ENCODE measurements around the gene WFDC12. TPM values are rescaled to one million over a fixed set of nuclear protein-coding genes. Genes with fewer than 3 reads are reported as not detected.

Gene WFDC12
- total RNA-seq, 2 experiments from 2014 or later, result not detected

DNA sequence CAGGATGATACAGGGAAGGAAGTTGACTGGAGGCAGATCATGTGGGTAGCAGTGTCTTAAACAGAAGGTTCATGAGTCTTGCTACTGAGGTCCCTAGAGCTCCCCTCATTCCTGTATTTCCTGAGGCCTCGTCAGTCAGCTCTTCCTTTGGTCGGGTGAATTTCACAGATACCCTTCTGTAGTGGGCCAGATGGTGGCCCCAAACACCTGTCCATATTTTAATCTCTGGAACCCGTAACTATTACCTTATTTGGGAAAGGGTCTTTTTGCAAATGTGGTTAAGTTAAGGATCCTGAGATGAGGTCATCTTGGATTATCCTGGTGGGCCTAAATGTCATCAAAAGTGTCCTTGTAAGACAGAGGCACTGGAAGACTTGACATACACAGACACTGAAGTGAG is 32.9 kb downstream of the WFDC12 start:
- POLR2A ChIA-PET, result no interaction called here
- intact Hi-C loops (cut with DNase I, micrococcal nuclease), result loop anchor here in 1 of 2 experiments (10.0 kb wide), 1 partner anchor 407 kb away; no protein-coding TSS in a partner anchor
- no peaks in the 10 kb centered on the region for H3K9me3 Mint-ChIP-seq (ENCODE audit: low read depth)

GRCh38 chr20:45090481-45090880 is 33.8 kb downstream of the WFDC12 start:
- CTCF ChIA-PET, result interaction anchor here (1.2 to 4.1 kb wide), 2 partner anchors 23 to 47 kb away, joined by 4 to 23 read pairs; no protein-coding TSS in a partner anchor
- Mint-ChIP-seq H3K4me3 (no peak overlapping the region), H3K9me3 (ENCODE audit: low read depth) (no peaks in the 10 kb centered on the region), H3K36me3 (ENCODE audit: low read depth) (peaks cover 15% of the 10 kb centered on the region), H3K4me1 (no peaks in the 10 kb centered on the region), H3K27me3 (no peaks in the 10 kb centered on the region), H3K27ac (no peak overlapping the region)
- intact Hi-C loops (cut with DNase I, micrococcal nuclease), result loop anchor here in 1 of 2 experiments (10.0 kb wide), 1 partner anchor 406 kb away; no protein-coding TSS in a partner anchor
- POLR2A ChIA-PET, result no interaction called here
- DNase-seq (no peak), ATAC-seq (no peak)

More for the DNA sequence above, 32.9 kb downstream of the WFDC12 start:
- DNase-seq, result no peak
- H3K27me3 Mint-ChIP-seq, result peaks cover under 1% of the 10 kb centered on the region
- CTCF ChIA-PET, result interaction anchor here (1.2 to 7.8 kb wide), 3 partner anchors 24 to 48 kb away, joined by 4 to 77 read pairs (median 23); no protein-coding TSS in a partner anchor
- H3K36me3 Mint-ChIP-seq (ENCODE audit: low read depth), result peaks cover 7% of the 10 kb centered on the region
- H3K4me1 Mint-ChIP-seq, result no peaks in the 10 kb centered on the region
- H3K4me3 Mint-ChIP-seq, result no peak overlapping the region
- no peak overlapping the region for H3K27ac Mint-ChIP-seq
- no peak for ATAC-seq

DNA sequence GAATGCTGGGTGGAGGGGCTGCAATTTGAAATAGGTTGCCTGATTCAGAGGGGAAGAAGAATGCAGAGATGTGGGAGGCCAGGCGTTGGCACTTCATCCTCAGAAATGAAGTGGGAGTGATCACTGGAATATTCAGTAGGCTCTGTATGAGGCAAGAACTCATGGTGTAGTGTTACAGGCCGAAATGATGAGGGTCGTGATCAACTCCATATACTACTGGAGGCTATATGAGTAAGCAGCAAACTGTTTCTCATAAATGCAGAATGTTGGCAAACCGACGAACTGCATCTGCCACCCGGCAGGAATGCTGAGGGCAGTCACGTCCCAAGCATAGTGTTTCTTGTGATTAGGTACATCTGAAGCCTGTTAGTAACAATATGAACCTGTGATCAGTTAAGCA is 36.0 kb downstream of the WFDC12 start:
- peaks cover 27% of the 10 kb centered on the region for H3K36me3 Mint-ChIP-seq (ENCODE audit: low read depth)
- POLR2A ChIA-PET, result no interaction called here
- no peak overlapping the region for H3K4me3 Mint-ChIP-seq
- no peak overlapping the region for H3K27ac Mint-ChIP-seq
- no peaks in the 10 kb centered on the region for H3K27me3 Mint-ChIP-seq
- DNase-seq (no peak), ATAC-seq (no peak)
- H3K9me3 Mint-ChIP-seq (ENCODE audit: low read depth), result no peaks in the 10 kb centered on the region
- H3K4me1 Mint-ChIP-seq, result no peaks in the 10 kb centered on the region
- intact Hi-C loops (cut with DNase I, micrococcal nuclease), result no loop called here
- CTCF ChIA-PET, result no interaction called here

- CTCF ChIA-PET, result no interaction called here
- POLR2A ChIA-PET, result no interaction called here
- intact Hi-C loops (cut with DNase I, micrococcal nuclease), result no loop called here
- no peaks in the 10 kb centered on the region for H3K4me1 Mint-ChIP-seq
- DNase-seq (no peak), ATAC-seq (no peak)
- H3K36me3 Mint-ChIP-seq (ENCODE audit: low read depth), result peaks cover 31% of the 10 kb centered on the region
- no peaks in the 10 kb centered on the region for H3K27me3 Mint-ChIP-seq
- H3K27ac Mint-ChIP-seq, result no peak overlapping the region
- H3K4me3 Mint-ChIP-seq, result no peak overlapping the region
- H3K9me3 Mint-ChIP-seq (ENCODE audit: low read depth), result no peaks in the 10 kb centered on the region
Observed at GRCh38 chr20:45087814-45088213, 36.5 kb downstream of the WFDC12 start.

DNA sequence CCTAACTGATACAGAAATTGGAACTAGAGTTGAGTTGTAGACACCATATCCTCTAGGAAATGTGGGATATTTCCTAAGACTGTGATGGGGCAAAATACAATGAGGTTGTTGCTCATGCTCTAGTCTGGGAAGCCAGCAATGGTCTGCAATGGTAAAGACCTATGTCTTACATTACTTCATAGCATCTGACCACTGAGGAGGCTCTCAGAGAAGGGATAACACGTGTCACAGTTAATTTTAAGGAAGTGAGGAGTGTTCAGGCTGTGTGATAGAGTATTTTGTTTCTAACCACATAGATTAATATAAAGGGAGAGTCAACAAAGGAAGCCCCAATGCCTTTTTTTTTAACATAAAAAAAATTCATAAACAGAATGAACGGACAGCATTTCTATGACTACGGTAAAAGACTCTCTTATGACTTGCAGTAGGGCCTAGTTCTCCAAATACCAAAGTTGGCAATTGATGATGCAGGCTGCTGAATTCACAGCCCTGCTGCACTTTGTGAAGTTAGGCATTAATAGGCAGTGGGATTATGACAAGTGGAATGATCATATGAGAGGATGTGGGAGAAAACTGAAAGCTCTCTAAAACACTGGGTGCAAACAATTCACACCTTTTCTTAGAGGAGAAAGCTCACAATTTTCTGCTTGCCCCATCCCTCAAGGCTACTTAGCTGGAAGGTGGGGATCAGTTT is 37.0 kb downstream of the WFDC12 start:
- no peak for ATAC-seq
- Mint-ChIP-seq H3K27me3 (no peaks in the 10 kb centered on the region), H3K4me1 (no peaks in the 10 kb centered on the region), H3K9me3 (ENCODE audit: low read depth) (no peaks in the 10 kb centered on the region), H3K4me3 (no peak overlapping the region), H3K27ac (peak overlapping the region; percentile 27), H3K36me3 (ENCODE audit: low read depth) (peaks cover 36% of the 10 kb centered on the region)
- ChIA-PET CTCF (interaction anchor here (0.6 to 1.7 kb wide), 2 partner anchors 43 to 239 kb away, joined by 4 to 6 read pairs; no protein-coding TSS in a partner anchor), POLR2A (no interaction called here)
- DNase-seq, result no peak
- intact Hi-C loops (cut with DNase I, micrococcal nuclease), result no loop called here

- intact Hi-C loops (cut with DNase I, micrococcal nuclease), result no loop called here
- H3K27ac Mint-ChIP-seq, result no peak overlapping the region
- no peak for ATAC-seq
- peaks cover 6% of the 10 kb centered on the region for H3K9me3 Mint-ChIP-seq (ENCODE audit: low read depth)
- H3K36me3 Mint-ChIP-seq (ENCODE audit: low read depth), result peaks cover 48% of the 10 kb centered on the region
- no peak for DNase-seq
- no peaks in the 10 kb centered on the region for H3K27me3 Mint-ChIP-seq
- no peaks in the 10 kb centered on the region for H3K4me1 Mint-ChIP-seq
- POLR2A ChIA-PET, result no interaction called here
- H3K4me3 Mint-ChIP-seq, result no peak overlapping the region
- CTCF ChIA-PET, result interaction anchor here (1.7 kb wide), 1 partner anchor 42 kb away, joined by 6 read pairs; no protein-coding TSS in a partner anchor
Observed at GRCh38 chr20:45085867-45086266, 38.4 kb downstream of the WFDC12 start.

- intact Hi-C loops (cut with DNase I, micrococcal nuclease), result no loop called here
- DNase-seq, result no peak
- ATAC-seq, result no peak
- ChIA-PET POLR2A (no interaction called here), CTCF (no interaction called here)
- Mint-ChIP-seq H3K27me3 (no peaks in the 10 kb centered on the region), H3K4me1 (no peaks in the 10 kb centered on the region), H3K27ac (no peak overlapping the region), H3K36me3 (ENCODE audit: low read depth) (peaks cover 54% of the 10 kb centered on the region), H3K9me3 (ENCODE audit: low read depth) (peaks cover 8% of the 10 kb centered on the region), H3K4me3 (no peak overlapping the region)
Observed at GRCh38 chr20:45085289-45085688, 39.0 kb downstream of the WFDC12 start.

DNA sequence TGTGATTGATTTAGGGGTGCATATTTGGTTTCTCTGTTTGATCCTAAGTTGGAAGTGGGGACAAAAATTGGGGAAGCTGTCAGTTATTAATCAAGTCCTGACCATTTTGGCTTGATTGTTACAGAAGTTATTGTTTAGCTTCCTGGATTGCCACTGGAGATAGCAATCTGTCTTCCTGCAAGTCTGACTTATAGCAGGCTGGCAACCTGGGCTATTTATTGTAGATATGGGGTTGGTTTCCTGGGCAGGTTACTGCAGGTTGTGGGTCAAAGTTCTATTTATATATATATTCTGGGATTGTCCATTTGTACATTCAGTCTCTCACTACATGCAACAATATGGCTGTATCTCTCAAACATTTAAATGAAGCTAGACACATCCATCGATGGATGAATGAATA is 41.1 kb downstream of the WFDC12 start:
- ChIA-PET POLR2A (no interaction called here), CTCF (interaction anchor here (0.9 to 3.0 kb wide), 4 partner anchors 11 to 209 kb away, joined by 3 to 16 read pairs (median 6); no protein-coding TSS in a partner anchor)
- no peak overlapping the region for H3K4me3 Mint-ChIP-seq
- H3K27ac Mint-ChIP-seq, result no peak overlapping the region
- peaks cover 73% of the 10 kb centered on the region for H3K36me3 Mint-ChIP-seq (ENCODE audit: low read depth)
- H3K9me3 Mint-ChIP-seq (ENCODE audit: low read depth), result peaks cover 8% of the 10 kb centered on the region
- no peaks in the 10 kb centered on the region for H3K27me3 Mint-ChIP-seq
- intact Hi-C loops (cut with DNase I, micrococcal nuclease), result no loop called here
- DNase-seq (no peak), ATAC-seq (no peak)
- H3K4me1 Mint-ChIP-seq, result no peaks in the 10 kb centered on the region

DNA sequence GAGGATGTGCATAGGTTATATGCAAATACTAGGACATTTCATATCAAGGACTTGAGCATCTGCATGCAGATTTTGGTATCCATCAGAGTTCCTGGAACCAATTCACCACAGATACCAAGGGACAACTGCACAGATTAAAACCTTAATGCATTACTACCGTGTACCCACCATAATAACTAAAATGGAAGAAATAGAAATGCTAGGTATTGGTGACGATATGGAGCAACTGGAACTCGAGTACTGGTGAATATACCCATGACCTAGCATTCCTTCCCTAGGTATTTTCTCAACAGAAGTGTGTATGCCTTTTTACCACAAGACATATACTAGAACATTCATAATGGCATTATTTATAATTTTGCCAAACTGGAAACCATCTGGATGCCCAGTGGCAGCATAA is 41.8 kb downstream of the WFDC12 start:
- peaks cover 8% of the 10 kb centered on the region for H3K9me3 Mint-ChIP-seq (ENCODE audit: low read depth)
- no peaks in the 10 kb centered on the region for H3K27me3 Mint-ChIP-seq
- intact Hi-C loops (cut with DNase I, micrococcal nuclease), result no loop called here
- CTCF ChIA-PET, result interaction anchor here (0.9 to 3.0 kb wide), 3 partner anchors 13 to 210 kb away, joined by 3 to 16 read pairs (median 9); no protein-coding TSS in a partner anchor
- DNase-seq (no peak), ATAC-seq (no peak)
- no peak overlapping the region for H3K4me3 Mint-ChIP-seq
- H3K36me3 Mint-ChIP-seq (ENCODE audit: low read depth), result peaks cover 76% of the 10 kb centered on the region
- H3K27ac Mint-ChIP-seq, result peak overlapping the region; percentile 45
- POLR2A ChIA-PET, result interaction anchor here (0.7 kb wide), 1 partner anchor 24 kb away, joined by 16 read pairs; no protein-coding TSS in a partner anchor
- H3K4me1 Mint-ChIP-seq, result no peaks in the 10 kb centered on the region

DNA sequence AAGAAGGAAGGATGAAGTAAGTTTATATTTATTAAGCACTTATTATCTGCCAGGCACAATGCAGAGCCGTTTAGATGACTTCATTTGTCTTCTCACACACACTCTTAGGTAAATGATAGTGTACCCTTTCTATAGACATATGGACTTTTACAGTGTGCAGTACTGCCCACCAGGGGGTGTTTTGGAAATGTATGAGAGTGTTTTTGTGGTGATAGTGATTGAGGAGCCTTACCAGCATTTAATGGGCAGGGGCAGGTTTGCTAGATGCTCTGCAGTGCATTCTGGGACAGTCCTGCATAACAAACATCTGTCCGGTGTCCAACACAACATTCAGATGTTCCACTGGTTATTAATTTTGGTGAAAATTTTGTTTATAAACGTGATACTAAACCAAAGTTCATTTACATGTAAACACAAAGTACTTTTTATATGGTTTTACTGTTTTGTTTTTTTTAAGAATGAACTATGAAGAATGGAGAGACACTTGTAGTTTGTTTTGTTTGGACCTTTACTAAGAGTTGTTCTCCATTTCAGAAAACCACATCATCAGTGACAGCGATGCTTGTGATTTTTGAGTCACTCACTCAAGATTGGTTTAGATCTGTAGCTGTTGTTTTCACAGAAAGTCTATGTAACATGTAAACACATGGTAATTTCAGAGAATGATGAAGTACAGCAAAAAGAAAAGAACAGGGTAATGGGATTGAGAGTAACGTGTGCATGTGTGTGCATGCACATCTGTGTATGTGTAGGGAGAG is 43.2 kb downstream of the WFDC12 start:
- intact Hi-C loops (cut with DNase I, micrococcal nuclease), result no loop called here
- ChIA-PET POLR2A (no interaction called here), CTCF (interaction anchor here (0.7 kb wide), 1 partner anchor 14 kb away, joined by 3 read pairs; no protein-coding TSS in a partner anchor)
- Mint-ChIP-seq H3K27me3 (no peaks in the 10 kb centered on the region), H3K4me3 (no peak overlapping the region), H3K36me3 (ENCODE audit: low read depth) (peaks cover 80% of the 10 kb centered on the region), H3K9me3 (ENCODE audit: low read depth) (peaks cover 8% of the 10 kb centered on the region), H3K4me1 (no peaks in the 10 kb centered on the region), H3K27ac (no peak overlapping the region)
- ATAC-seq, result peak; percentile 33
- no peak for DNase-seq

DNA sequence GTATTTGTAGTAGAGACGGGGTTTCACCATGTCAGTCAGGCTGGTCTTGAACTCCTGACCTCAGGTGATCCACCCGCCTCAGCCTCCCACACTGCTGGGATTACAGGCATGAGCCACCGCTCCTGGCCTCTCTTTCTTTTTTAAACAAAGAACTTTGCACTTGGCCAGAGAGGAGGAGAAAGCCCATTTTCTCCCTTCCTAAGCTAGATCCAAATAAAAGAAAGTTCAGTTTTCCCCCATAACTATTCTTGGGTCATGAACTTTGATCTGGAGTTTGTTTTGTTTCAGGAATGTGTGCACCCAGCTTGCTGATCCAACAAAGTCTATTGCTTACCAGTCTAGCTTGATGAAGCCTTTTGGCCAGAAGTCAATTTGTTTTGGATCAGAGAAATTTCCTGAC is 46.7 kb downstream of the WFDC12 start:
- POLR2A ChIA-PET, result no interaction called here

More for the DNA sequence above, 46.7 kb downstream of the WFDC12 start:
- intact Hi-C loops (cut with DNase I, micrococcal nuclease), result no loop called here
- H3K27me3 Mint-ChIP-seq, result no peaks in the 10 kb centered on the region
- CTCF ChIA-PET, result interaction anchor here (0.6 to 4.3 kb wide), 5 partner anchors 17 to 1228 kb away, joined by 3 to 29 read pairs (median 3); no protein-coding TSS in a partner anchor
- no peak overlapping the region for H3K4me3 Mint-ChIP-seq
- peaks cover 8% of the 10 kb centered on the region for H3K4me1 Mint-ChIP-seq
- H3K9me3 Mint-ChIP-seq (ENCODE audit: low read depth), result peaks cover 8% of the 10 kb centered on the region
- ATAC-seq (no peak), DNase-seq (no peak)
- no peak overlapping the region for H3K27ac Mint-ChIP-seq
- H3K36me3 Mint-ChIP-seq (ENCODE audit: low read depth), result peaks cover 64% of the 10 kb centered on the region

Measured in activated CD4-positive, alpha-beta T cell treated with anti-CD3 and anti-CD28 coated beads for 36 hours (primary cell).